A673 (cell line): ENCODE measurements around the gene MARK1. TPM values are rescaled to one million over a fixed set of nuclear protein-coding genes. Genes with fewer than 3 reads are reported as not detected.

Experiments
- BruUV-seq: library from RNA; stranded (reverse); fragments of 400-500 nt; replicated peaks from 2 replicates; lab custom pipeline; 2021; lab: Mats Ljungman, UMichigan
- CTCF ChIA-PET: fragments of 300-600 bp; sonication (Branson Sonifier 250); formaldehyde crosslinking; loops from one replicate; lab custom pipeline; 2022; ENCODE audit warnings: antibody characterized with exemption; lab: Charles Lee
- POLR2A ChIA-PET: fragments of 300-600 bp; sonication (Branson Sonifier 250); formaldehyde crosslinking; loops from one replicate; lab custom pipeline; 2022; ENCODE audit warnings: antibody characterized with exemption; ENCODE audit not compliant: low non-redundant PET; lab: Charles Lee
- DNase-seq: peaks from one replicate; pipeline ENCODE4 v3.0.0-alpha.2; 2015; ENCODE audit warnings: low spot score
- H3K27ac ChIP-seq: fragments of 200-600 bp; sonication (generic); 2 replicates; pipeline ENCODE4 v1.5.1; 2016; ENCODE audit warnings: mixed run types, low read depth, mild to moderate bottlenecking, mixed read lengths, antibody characterized with exemption, low read length; ENCODE audit not compliant: poor library complexity, severe bottlenecking
- H3K27me3 ChIP-seq: fragments of 200-600 bp; sonication (generic); replicated peaks from 2 replicates; pipeline ENCODE4 v1.6.1; 2017; ENCODE audit warnings: mixed run types, low read depth, mild to moderate bottlenecking, mixed read lengths, antibody characterized with exemption, low read length; ENCODE audit not compliant: insufficient read depth, poor library complexity
- H3K36me3 ChIP-seq: fragments of 200-600 bp; sonication (generic); 2 replicates; pipeline ENCODE4 v1.6.1; 2016; ENCODE audit warnings: mixed run types, mild to moderate bottlenecking, mixed read lengths, antibody characterized with exemption, low read length; ENCODE audit not compliant: insufficient read depth, poor library complexity, severe bottlenecking
- H3K4me1 ChIP-seq: fragments of 200-600 bp; sonication (generic); 2 replicates; pipeline ENCODE4 v1.6.1; 2017; ENCODE audit warnings: mixed run types, mild to moderate bottlenecking, mixed read lengths, antibody characterized with exemption, low read length; ENCODE audit not compliant: insufficient read depth, poor library complexity, severe bottlenecking
- H3K4me3 ChIP-seq: fragments of 200-600 bp; sonication (generic); 2 replicates; pipeline ENCODE4 v1.5.1; 2016; ENCODE audit warnings: low read depth, mixed run types, mild to moderate bottlenecking, mixed read lengths, low read length; ENCODE audit not compliant: poor library complexity, severe bottlenecking
- H3K9me3 ChIP-seq: fragments of 200-600 bp; sonication (generic); 2 replicates; pipeline ENCODE4 v1.6.1; 2016; ENCODE audit warnings: mixed run types, low read depth, mild to moderate bottlenecking, mixed read lengths, antibody characterized with exemption, low read length; ENCODE audit not compliant: poor library complexity, severe bottlenecking
- EZH2 ChIP-seq: fragments of 200-600 bp; sonication (generic); IDR thresholded peaks from 2 replicates; pipeline ENCODE4 v1.6.1; 2017; ENCODE audit warnings: borderline replicate concordance, low read depth, mild to moderate bottlenecking, mixed read lengths, antibody characterized with exemption, low read length; ENCODE audit not compliant: poor library complexity, severe bottlenecking
- intact Hi-C: fragments of 100-400 bp; cut with micrococcal nuclease; formaldehyde crosslinking; loops from one replicate; pipeline ENCODE4 v1.10.0; 2022; ENCODE audit not compliant: unreplicated experiment
- total RNA-seq: library from RNA; stranded (reverse); gene quantifications from 2 replicates; pipeline ENCODE4 v1.2.3, GENCODE V29; 2021
- TF ChIP-seq, protein P1 (sequence below): fragments of 300-800, 200-600 bp; sonication (generic); conservative IDR thresholded peaks from 2 replicates; pipeline ENCODE4 v1.5.1; 2017; ENCODE audit warnings: low read depth, mild to moderate bottlenecking, antibody characterized with exemption, low read length, moderate library complexity, mixed read lengths

MARK1 gene
- total RNA-seq, 1 experiment from 2014 or later, result 5.1 TPM

DNA sequence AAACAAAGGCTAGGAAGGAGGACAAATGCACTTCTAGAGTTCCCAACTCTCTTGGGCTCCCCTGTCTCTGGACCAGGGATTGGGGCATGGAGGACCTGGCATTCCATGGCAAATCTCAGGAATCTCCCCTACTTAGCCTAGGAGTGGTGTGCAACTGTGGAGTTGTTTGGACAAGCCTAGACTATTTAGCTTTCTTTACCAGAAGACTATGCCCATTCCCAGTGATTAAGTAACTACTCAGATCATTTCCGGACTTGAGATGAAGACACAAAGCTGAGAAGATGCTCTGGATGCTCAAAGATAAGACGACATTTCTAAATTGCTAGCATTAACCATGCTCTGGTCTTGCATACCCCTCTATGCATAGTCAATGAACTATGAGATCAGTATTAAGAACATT lies 13.7 kb upstream of the MARK1 start:
- no TSS peak for BruUV-seq
- ChIA-PET POLR2A (no interaction called here), CTCF (no interaction called here)

DNA sequence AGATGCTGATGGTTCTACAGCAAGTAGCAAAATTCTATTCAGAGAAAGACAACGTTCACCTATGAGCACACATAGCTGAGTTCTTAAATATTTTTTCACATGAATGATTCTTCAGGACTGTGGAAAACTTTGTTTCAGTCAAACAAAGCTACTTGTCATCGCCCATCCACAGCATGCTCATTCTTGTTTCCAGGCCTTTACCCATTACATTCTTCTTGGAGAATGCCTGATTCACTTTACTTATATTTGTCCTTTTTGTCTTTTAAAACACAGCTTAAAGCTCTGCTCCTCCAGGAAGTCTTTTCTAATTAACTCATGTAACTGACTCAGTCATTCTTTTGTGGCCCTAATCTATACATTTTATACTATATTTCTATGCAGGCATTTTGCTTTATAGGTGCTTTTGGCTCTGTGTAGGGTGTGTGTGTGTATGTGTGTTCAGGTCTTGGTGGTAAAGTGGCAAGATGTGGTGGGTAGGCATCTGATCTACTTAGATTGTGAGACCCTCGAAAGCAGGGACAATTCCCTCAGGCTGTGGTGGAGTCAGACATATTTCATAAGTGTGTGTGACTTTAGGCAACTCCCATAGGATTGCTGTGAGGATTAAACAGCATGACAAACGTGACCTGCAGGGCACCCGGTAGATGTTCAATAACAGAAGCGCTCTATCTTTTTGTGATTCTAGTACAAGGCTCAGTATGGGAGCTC lies 11.8 kb upstream of the MARK1 start:
- no peak overlapping the region for H3K27ac ChIP-seq
- H3K4me3 ChIP-seq, result no peak overlapping the region
- no peak for DNase-seq
- ChIA-PET CTCF (no interaction called here), POLR2A (no interaction called here)
- H3K9me3 ChIP-seq, result no peaks in the 10 kb centered on the region
- BruUV-seq, result no TSS peak
- TF ChIP-seq, protein P1, sequence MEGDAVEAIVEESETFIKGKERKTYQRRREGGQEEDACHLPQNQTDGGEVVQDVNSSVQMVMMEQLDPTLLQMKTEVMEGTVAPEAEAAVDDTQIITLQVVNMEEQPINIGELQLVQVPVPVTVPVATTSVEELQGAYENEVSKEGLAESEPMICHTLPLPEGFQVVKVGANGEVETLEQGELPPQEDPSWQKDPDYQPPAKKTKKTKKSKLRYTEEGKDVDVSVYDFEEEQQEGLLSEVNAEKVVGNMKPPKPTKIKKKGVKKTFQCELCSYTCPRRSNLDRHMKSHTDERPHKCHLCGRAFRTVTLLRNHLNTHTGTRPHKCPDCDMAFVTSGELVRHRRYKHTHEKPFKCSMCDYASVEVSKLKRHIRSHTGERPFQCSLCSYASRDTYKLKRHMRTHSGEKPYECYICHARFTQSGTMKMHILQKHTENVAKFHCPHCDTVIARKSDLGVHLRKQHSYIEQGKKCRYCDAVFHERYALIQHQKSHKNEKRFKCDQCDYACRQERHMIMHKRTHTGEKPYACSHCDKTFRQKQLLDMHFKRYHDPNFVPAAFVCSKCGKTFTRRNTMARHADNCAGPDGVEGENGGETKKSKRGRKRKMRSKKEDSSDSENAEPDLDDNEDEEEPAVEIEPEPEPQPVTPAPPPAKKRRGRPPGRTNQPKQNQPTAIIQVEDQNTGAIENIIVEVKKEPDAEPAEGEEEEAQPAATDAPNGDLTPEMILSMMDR, result no peak
- no peak for TF ChIP-seq EZH2
- H3K27me3 ChIP-seq, result peaks cover 12% of the 10 kb centered on the region
- H3K4me1 ChIP-seq, result no peaks in the 10 kb centered on the region
- H3K36me3 ChIP-seq, result no peaks in the 10 kb centered on the region
- intact Hi-C loops, result no loop called here

More for the DNA sequence above, 13.7 kb upstream of the MARK1 start:
- intact Hi-C loops, result no loop called here
- Histone ChIP-seq H3K4me1 (no peaks in the 10 kb centered on the region), H3K9me3 (no peaks in the 10 kb centered on the region), H3K36me3 (no peaks in the 10 kb centered on the region), H3K27me3 (peaks cover 14% of the 10 kb centered on the region), H3K4me3 (no peak overlapping the region), H3K27ac (no peak overlapping the region)
- TF ChIP-seq, protein P1, result no peak
- no peak for TF ChIP-seq EZH2
- no peak for DNase-seq

DNA sequence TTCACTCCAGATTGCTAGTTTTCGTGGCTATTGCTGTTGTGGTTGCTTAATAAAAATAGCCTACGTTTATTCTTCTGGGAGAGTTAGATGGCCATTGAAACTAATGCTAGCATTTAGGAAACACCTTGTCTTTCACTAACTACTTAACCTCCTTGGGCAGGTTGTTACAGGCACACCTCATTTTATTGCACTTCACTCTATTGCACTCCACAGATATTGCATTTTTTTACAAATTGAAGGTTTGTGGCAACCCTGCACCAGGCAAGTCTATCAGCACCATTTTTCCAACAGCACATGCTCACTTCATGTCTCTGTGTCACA lies 11.3 kb upstream of the MARK1 start:
- Histone ChIP-seq H3K36me3 (no peaks in the 10 kb centered on the region), H3K27ac (no peak overlapping the region), H3K4me3 (no peak overlapping the region), H3K4me1 (no peaks in the 10 kb centered on the region), H3K27me3 (peaks cover 16% of the 10 kb centered on the region), H3K9me3 (no peaks in the 10 kb centered on the region)
- TF ChIP-seq, protein P1, result no peak
- no peak for TF ChIP-seq EZH2
- POLR2A ChIA-PET, result no interaction called here
- BruUV-seq, result no TSS peak
- no peak for DNase-seq
- intact Hi-C loops, result no loop called here
- CTCF ChIA-PET, result no interaction called here
